ENCODE measurements around the gene C14orf119.

Gene C14orf119

GRCh38 chr14:23149745-23150144, 54.4 kb downstream of the C14orf119 start:
- DNase-seq (ENCODE audit: low read depth) = no peak

Data from stromal cell of bone marrow (primary cell).